Stimulated activated effector memory CD8-positive, alpha-beta T cell treated with anti-CD3 and anti-CD28 coated beads, Interleukin-12 subunit alpha, Interleukin-12 subunit beta, amount 100 ng/mL, for 72 hours (primary cell): Measurements from ENCODE around the gene DIPK1C.

ENCODE experiments used
- ATAC-seq: fragments of 150-1000 bp; cut with Tn5 transposase; 2 replicates; pipeline ENCODE4 v1.10.0; 2021
- DNase-seq, 2 donors: peaks; one replicate each; pipeline ENCODE4 v3.0.0; 2021 to 2022; ENCODE audit warnings: low spot score in 2 of 2
- H3K27ac Mint-ChIP-seq: one replicate; pipeline ENCODE4 v1.8.0; 2022; ENCODE audit warnings: mild to moderate bottlenecking, mixed read lengths
- H3K36me3 Mint-ChIP-seq: one replicate; pipeline ENCODE4 v1.8.0; 2022; ENCODE audit warnings: mild to moderate bottlenecking, mixed read lengths
- H3K4me1 Mint-ChIP-seq: one replicate; pipeline ENCODE4 v1.8.0; 2022; ENCODE audit warnings: mixed read lengths
- H3K4me3 Mint-ChIP-seq: one replicate; pipeline ENCODE4 v1.8.0; 2022; ENCODE audit warnings: mild to moderate bottlenecking, mixed read lengths
- H3K9me3 Mint-ChIP-seq: one replicate; pipeline ENCODE4 v1.8.0; 2022; ENCODE audit warnings: mixed read lengths

The DIPK1C gene

DNA sequence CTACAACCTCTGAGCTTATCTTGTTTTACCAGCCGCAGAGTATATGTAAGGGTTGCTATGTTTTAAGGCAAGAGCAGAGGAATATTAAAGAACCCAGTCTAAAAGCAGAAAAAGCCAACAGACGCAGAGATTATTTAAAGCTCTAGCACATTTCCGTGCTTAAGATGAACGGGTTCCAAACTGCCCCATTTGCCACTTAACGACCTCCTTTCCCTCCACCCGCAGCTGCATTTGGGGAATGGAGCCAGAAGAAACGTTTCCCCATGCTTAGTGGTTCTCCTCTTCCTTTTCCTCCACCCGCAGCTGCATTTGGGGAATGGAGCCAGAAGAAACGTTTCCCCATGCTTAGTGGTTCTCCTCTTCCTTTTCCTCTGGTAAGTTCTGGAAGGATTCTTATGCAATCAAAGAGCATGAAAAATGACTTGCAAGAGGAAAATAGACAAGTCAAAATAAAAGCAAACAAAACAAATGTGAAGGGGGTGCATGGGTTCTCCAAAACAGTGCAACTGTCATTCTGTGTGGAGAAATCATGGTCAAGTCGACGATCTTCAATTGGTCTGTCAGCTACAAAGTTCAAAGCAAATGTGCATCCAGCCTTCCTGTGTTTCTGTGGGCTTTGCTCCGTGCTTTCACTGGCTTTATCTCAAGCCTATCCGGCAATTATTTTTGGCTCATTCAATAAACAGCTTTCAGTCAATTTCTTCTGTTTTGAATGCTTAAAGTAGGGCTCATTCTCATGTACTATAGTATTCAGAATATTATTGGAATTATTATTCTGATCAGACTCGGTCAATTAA is 57.8 kb downstream of the DIPK1C start:
- ATAC-seq (no peak), DNase-seq (no peak)
- no peaks in the 10 kb centered on the region for H3K4me1 Mint-ChIP-seq
- H3K4me3 Mint-ChIP-seq: no peak overlapping the region
- H3K9me3 Mint-ChIP-seq: no peaks in the 10 kb centered on the region
- H3K36me3 Mint-ChIP-seq: no peaks in the 10 kb centered on the region
- H3K27ac Mint-ChIP-seq: no peak overlapping the region

DNA sequence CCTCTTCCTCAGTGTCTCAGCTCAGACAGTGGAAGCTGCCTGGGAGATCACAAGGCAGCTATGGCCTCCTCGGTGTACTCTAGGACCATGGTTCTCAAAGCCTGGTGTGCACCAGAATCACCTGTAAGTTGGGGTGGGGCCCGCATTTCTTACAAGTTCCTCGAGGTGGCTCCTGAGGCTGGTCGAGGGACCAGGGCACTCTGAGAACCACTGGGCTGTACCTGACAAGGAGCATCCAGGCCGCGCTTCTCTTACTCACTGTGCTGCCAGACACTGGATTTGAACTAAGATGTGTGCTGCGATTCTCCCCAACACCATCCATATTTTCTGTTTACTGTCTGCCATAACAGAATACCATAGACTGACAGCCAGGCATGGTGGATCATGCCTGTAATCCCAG is 59.5 kb downstream of the DIPK1C start:
- Mint-ChIP-seq H3K4me1 (no peaks in the 10 kb centered on the region), H3K9me3 (no peaks in the 10 kb centered on the region), H3K27ac (no peak overlapping the region), H3K36me3 (no peaks in the 10 kb centered on the region), H3K4me3 (no peak overlapping the region)
- ATAC-seq: no peak
- DNase-seq: no peak

DNA sequence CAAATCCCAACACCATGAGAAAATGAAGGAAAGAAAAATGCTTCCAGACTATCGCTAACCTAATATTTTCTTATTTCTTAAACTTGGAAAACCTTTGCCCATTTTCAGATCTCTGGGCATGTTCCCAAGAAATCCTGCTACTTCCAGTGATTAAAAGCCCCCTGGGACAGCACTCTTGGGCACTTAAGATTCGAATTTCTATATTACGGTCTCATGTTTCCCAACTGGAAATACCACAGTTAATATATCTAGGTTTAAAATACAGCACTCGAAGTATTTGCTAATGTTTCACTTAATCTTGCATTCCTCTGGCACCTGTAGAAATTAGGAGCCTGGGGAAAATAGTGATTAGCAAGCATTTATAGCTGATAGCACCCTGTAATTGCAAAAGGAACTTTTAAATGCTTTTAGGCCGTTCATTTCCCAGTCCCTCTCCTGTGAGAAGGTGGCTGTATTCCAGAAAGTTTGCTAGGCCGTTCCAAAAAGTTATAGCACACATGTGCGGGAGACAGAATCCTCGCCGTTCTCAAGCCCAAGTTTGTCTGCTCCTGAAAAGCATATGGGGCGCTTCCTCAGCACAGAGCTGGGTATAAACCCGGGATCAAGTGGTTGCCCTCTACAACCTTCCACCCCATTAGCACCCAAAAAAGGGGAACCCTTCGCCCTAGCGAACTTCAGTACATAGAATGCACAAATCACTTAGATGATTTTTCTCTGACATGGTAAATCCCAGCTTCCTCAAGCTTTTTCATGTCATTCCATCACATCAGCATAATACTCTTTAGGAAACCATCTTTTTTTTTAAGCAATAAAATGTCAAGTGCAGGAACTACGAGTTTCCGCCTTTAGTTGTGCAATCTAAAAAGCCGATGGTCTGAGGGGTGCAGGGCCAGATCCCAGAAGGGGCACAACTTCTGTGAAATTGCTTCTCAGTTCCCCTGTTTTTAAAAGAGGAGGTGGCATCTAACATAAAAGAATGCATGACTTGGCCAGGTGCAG is 60.6 kb downstream of the DIPK1C start:
- Mint-ChIP-seq H3K9me3 (no peaks in the 10 kb centered on the region), H3K36me3 (no peaks in the 10 kb centered on the region), H3K4me3 (no peak overlapping the region), H3K27ac (no peak overlapping the region), H3K4me1 (no peaks in the 10 kb centered on the region)
- no peak for DNase-seq
- no peak for ATAC-seq

DNA sequence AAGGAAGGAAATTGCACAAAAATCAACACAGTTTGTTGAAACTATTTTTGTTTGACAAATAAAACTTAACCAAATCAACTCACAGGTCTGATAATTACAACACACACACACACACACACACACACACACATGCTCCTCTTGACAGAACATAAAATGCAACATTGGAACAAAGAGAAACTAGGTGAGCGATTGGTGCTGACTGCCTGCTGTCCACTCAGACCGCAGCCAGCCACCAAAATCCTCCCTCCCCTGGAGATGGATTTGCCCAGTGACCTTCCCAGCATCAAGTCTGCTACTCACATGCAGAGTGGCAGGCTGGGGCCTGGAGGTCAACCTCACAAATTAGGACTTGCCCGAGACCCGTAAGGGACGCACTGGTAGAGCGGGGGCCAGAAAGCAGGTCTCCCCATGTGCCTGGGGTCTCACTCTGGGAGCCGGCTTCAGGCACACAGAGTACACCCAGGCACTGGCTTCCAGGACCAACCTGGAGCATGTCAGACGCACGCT is 61.4 kb downstream of the DIPK1C start:
- Mint-ChIP-seq H3K27ac (no peak overlapping the region), H3K36me3 (no peaks in the 10 kb centered on the region), H3K4me3 (no peak overlapping the region), H3K9me3 (no peaks in the 10 kb centered on the region), H3K4me1 (no peaks in the 10 kb centered on the region)
- ATAC-seq (no peak), DNase-seq (no peak)

DNA sequence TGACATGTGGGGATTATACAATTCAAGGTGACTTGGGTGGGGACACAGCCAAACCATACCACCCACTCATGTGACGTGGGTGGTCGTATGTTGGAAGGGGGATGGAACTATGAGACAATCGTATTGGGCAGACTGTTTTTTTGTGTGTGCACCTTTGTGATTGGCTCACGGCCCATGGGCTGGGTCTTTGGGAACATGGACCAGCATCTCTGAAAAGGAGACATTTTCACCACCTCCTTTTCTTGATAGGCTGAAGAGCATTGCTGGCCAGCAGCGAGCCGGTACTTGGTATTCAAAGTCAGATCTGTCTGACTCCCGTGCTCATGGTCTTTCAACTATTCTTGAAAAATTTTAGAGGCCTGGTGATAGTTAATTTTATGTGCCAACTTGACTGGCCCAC is 62.1 kb downstream of the DIPK1C start:
- Mint-ChIP-seq H3K4me1 (no peaks in the 10 kb centered on the region), H3K9me3 (no peaks in the 10 kb centered on the region), H3K36me3 (no peaks in the 10 kb centered on the region), H3K27ac (no peak overlapping the region), H3K4me3 (no peak overlapping the region)
- no peak for DNase-seq
- ATAC-seq: no peak

DNA sequence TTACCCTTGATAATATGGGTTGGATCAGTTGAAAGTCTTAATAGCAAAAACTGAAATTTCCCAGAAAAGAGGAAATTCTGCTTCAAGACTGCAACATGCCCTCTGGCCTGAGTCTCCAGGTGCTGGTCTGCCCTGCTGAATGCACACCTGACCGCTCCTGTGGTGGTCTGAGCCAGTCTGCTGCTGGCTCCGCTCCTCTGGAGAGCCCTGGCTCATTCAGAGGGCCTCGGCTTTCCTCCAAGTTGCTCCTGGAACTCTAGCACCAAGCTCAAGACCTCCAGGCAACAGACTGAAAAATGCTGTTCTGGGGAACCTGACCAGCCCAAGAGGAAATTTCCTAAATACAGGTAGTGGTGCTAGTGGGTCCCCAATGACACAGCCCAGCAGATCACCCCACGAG is 64.8 kb downstream of the DIPK1C start:
- no peaks in the 10 kb centered on the region for H3K36me3 Mint-ChIP-seq
- no peak for ATAC-seq
- H3K9me3 Mint-ChIP-seq: no peaks in the 10 kb centered on the region
- DNase-seq: no peak
- H3K4me1 Mint-ChIP-seq: no peaks in the 10 kb centered on the region
- no peak overlapping the region for H3K27ac Mint-ChIP-seq
- H3K4me3 Mint-ChIP-seq: no peak overlapping the region

DNA sequence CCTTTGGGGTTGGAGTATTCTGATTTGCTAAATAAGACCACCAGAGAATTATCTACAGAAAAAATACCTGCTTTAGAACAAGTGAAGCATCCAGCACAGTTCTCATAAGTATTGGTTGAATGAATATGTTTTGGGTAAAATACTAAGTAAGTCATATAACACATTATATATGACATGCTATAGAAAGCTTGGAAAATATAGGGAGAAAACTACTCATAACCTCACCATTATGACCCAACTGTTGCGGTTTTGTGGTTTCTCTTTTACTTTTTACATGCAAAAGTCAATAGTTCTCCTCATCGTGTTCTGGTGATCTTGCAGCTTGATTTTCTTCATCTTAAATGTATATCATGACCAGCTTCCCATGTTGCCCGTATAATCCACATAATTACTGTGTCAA is 66.2 kb downstream of the DIPK1C start:
- no peak overlapping the region for H3K4me3 Mint-ChIP-seq

DNA sequence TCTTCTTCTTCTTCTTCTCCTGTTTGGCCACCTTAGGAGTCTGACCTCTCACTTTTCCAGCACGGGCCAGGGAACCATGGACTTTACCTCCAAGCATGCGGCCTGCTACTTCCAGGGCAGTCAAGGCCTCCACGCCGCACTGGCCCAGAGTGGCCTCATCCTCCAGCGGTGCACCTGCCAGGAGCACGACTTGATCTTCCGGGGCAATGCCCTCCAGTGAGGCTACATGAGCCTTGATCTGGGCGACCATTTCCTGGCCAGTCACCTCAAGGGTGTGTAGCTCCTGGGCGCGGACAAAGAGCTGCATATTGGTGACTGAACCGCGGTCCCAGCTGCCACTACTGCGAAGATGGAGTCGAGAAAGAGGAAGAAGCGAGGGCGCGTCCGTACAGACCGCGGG is 67.1 kb downstream of the DIPK1C start:
- Mint-ChIP-seq H3K4me1 (no peaks in the 10 kb centered on the region), H3K9me3 (no peaks in the 10 kb centered on the region), H3K4me3 (no peak overlapping the region), H3K27ac (no peak overlapping the region), H3K36me3 (no peaks in the 10 kb centered on the region)
- ATAC-seq: no peak
- no peak for DNase-seq

More for the DNA sequence above, 66.2 kb downstream of the DIPK1C start:
- no peaks in the 10 kb centered on the region for H3K4me1 Mint-ChIP-seq
- DNase-seq (no peak), ATAC-seq (no peak)
- H3K9me3 Mint-ChIP-seq: no peaks in the 10 kb centered on the region
- H3K36me3 Mint-ChIP-seq: no peaks in the 10 kb centered on the region
- no peak overlapping the region for H3K27ac Mint-ChIP-seq

DNA sequence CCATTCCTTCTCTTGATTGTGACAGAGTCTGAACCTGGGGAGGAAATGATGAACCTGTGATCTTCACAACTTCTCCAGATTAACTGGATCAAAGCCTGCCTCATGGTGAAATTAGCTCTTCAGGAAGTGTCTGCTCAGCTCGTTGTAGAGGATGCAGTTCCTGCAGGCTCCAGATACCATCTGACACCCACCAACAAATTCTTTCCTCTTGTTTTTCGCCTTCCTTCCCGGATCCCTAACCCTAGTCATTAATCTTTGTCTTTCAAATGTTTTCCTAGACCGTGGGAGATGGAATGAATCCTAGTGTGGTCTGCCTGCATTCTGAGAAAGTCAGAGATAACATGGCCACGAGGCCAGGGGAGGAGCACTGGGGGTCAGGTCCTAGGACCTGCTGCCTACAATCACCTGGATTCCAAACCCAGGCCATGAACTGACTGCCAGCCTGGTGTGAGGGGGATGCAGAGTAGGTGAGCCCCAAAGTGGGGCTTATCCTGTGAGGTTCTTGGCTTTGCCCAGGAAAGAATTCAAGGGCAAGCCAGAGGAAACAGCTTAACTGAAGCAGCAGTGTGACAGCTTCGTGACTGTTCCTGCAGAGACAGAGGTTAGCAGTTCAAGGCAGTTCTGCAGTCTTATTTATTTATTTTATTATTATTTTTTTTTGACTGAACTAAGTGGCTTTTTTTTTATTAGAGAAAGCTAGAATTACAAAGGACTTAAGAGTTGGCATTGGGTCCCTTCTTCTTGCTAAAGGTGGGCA is 67.8 kb downstream of the DIPK1C start:
- no peaks in the 10 kb centered on the region for H3K9me3 Mint-ChIP-seq
- no peak for DNase-seq
- no peak for ATAC-seq
- no peak overlapping the region for H3K27ac Mint-ChIP-seq
- no peak overlapping the region for H3K4me3 Mint-ChIP-seq
- no peaks in the 10 kb centered on the region for H3K36me3 Mint-ChIP-seq
- no peaks in the 10 kb centered on the region for H3K4me1 Mint-ChIP-seq

DNA sequence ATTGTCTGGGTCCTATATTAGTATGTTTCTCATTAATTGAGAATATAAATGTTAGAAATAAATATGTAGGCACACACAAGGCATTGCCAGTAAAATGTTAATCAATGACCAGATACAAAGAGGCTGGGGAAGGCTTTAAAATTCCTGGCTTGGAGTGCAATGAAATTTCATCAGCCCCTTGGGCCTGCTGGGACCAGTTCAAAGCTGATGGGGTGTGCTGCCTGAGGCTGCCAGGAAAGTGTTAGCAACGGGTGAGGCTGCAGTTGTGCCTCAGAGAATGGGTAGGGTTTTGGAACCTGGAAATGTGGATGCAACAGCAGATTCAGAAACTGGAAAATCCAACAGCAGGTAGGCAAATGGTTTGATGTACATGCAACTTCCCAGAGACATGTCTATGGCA is 68.9 kb downstream of the DIPK1C start:
- Mint-ChIP-seq H3K4me3 (no peak overlapping the region), H3K4me1 (no peaks in the 10 kb centered on the region), H3K9me3 (no peaks in the 10 kb centered on the region), H3K36me3 (no peaks in the 10 kb centered on the region), H3K27ac (no peak overlapping the region)
- ATAC-seq (no peak), DNase-seq (no peak)

DNA sequence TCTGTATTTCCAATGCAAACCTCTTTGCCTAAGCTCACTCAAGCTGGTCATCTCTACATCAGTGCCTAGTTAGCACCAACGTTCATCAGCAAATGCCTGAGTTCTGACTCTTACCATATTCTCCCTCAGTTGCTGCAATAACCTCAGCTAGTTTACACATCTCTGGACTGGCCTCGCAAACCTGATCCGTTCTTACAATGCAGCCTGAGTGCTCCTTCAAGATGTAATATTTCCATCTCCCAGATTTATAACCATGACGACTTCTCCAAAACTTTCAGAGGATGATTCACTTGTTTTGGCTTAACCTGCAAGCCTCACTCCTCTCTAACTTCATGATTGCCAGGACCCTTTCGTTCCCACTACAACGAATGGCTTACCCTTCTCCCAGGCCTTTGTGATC is 69.7 kb downstream of the DIPK1C start:
- Mint-ChIP-seq H3K27ac (no peak overlapping the region), H3K4me1 (no peaks in the 10 kb centered on the region), H3K4me3 (no peak overlapping the region), H3K9me3 (no peaks in the 10 kb centered on the region), H3K36me3 (no peaks in the 10 kb centered on the region)
- ATAC-seq (no peak), DNase-seq (no peak)
